NK-92 treated with Interleukin-12 subunit alpha and Interleukin-12 subunit beta, amount 100 ng/mL, for 24 hours (cell line): ENCODE results near the gene TUBB2A.

Experiments used
- DNase-seq: peaks from one replicate; lab custom pipeline; 2025; lab: John Stamatoyannopoulos, UW

Gene TUBB2A

DNA sequence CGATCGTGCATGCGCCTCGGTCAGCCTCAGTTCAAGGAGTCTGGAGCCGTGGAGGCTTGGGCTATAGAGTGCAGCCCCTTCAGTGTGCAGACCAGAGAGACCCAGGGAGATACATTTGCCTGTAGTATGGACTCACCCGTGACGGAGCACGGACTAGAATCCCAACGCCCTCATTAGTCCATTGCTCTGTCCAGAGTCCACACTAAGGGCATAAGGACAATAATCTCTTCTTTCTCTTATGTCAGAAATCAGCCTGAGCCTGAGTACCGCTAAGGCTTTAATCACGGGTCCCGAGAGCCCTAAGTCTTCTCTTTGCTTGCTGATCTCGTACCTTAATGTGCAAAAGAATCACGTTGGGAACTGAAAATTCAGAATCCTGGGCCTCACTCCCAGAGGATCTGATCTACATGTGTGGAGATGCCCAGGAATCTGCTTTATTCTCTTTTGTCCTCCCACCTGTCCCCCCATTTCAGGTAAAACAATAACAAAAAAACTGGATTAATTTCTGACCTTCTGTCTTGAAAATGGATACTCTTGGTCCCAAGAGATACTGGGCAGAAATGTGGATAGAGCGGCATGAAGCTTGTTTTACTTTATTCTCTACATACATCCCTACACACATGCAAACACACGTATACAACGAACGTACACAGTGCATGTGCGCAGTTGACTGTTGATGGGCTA is 38.2 kb downstream of the TUBB2A start:
- no peak for DNase-seq

DNA sequence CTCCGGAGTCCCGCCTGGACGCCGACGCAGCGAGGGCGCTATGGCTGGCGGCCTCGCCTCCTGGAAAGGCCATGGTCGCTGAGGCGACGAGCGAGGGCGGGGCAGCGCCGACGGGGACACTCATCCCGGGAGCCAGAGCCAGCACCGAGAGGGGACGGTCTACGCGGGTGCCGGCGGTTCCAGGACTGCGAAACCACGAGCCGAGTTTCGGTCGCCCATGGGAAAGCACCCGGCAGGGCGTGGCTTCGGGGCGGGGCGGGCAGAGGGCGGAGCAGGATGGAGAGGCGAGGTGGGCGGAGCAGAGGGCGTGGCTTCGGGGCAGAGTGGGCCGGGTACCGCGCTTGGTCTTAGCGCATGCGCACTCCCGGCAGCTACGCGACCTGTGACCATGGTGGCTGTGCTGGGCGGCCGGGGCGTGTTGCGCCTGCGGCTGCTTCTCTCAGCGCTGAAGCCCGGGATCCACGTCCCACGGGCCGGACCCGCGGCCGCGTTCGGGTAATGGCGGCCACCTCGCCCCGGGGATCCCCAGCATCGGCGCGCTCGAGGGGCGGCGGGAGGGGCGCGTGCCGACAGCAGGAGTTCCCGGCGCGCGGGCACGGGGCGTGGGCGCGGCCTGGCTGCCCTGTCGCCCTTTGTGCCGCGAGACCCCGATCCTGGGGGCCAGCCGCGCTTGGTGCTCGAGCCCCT is 38.8 kb downstream of the TUBB2A start, which contains the start of gene BPHL:
BPHL (plus strand) TSS at position 359 of the 687 bp plus-strand sequence; CDS start at position 389, 30 bp downstream.
- peak; percentile 99 for DNase-seq

- DNase-seq = no peak
These were observed 39.4 kb downstream of the TUBB2A start for GRCh38 chr6:3117912-3118352.

- DNase-seq = no peak
These were observed 43.0 kb downstream of the TUBB2A start for GRCh38 chr6:3114377-3114776.

- DNase-seq = no peak
These were observed 47.6 kb downstream of the TUBB2A start for GRCh38 chr6:3109761-3110160.

DNA sequence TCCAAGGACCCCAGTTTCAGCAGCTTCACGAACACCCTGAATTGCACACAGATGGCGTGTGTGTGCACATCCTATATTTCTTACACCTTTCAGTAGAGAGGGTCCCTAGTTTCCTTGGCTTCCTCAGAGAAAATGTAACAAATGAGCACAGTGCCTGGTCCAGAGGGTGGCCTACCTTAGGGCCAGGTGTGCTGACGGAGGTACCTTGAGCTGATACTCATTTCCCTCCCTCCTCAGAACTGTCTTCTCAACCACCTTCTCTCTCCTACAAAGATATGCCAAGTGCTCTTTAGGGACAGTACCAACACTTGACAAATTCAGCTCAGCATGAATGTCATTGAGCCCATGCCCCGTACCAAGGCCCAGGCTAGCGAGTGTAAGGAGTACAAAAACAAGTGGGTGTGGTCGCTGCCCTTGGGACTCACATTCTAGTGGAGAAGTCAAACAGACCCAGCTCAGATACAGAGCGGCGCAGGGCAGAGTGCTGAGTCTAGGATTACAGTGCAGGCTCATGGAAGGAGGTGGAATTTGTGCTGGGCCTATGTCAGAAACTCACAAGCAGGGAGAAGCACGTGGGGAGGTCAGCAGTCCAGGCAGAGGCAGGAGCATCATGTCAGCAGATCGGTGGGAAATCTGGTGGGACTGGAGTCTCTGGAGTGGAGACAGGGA is 48.5 kb downstream of the TUBB2A start:
- no peak for DNase-seq
